22Rv1 (cell line): ENCODE measurements around the gene TRIM26.

ENCODE experiments used
- H3K27ac ChIP-seq: fragments of 450-650 bp; 2 replicates; pipeline ENCODE4 v1.5.1; 2017
- CTCF ChIP-seq: fragments of 450-650 bp; IDR thresholded peaks from 2 replicates; pipeline ENCODE4 v1.5.1; 2017; ENCODE audit warnings: mild to moderate bottlenecking
- ZFX ChIP-seq: fragments of 450-650 bp; IDR thresholded peaks from 2 replicates; pipeline ENCODE4 v1.6.1; 2017; ENCODE audit warnings: antibody characterized with exemption, borderline replicate concordance

Gene TRIM26

DNA sequence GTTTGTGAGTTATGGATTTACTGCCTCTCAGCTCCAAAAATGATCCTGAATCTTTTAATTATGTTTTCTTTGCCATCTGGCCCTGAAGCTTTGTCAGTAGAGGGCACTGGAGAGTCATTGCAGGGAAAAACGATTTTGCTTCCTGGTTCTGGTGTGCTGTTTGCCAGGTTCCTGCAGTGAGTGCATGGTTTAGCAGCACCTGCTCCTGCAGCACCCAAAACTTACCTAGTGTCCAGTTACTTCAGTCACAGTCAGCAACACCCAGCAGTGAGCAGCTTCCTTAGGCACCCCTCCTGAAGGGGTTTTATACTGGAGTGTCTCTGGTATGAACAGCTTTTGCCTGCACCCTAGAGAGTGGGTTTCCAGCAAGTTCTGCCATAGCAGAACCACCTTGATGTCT, 6.0 kb upstream of the TRIM26 start:
- H3K27ac ChIP-seq: no peak overlapping the region
- TF ChIP-seq ZFX (no peak), CTCF (peak; percentile 96)

DNA sequence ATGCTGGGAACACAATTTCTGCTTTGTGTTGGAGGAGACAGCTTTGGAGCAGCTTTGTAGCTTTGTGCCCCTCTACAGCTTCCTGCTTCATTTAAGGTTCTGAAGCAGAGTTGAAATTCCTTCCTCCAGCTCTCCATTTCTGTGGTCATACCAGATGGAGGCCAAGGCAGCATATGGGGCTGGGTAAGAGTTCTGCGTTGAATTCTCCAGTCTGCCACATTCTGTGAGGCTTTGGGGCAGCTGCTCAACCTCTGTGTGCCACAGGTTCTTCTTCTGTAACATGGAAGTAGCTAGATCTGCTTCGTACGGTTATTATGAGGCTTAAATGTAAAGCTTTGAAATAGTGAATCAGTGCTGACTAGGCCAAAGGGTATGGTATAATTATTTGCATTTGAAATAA, 2.9 kb upstream of the TRIM26 start:
- no peak overlapping the region for H3K27ac ChIP-seq
- TF ChIP-seq CTCF (no peak), ZFX (no peak)

GRCh38 chr6:30214657-30214982, 1.4 kb upstream of the TRIM26 start:
- peak overlapping the region; percentile 92 for H3K27ac ChIP-seq
- TF ChIP-seq CTCF: no peak
- no peak for TF ChIP-seq ZFX

GRCh38 chr6:30213957-30214656, 901 bp upstream of the TRIM26 start:
- H3K27ac ChIP-seq: peak overlapping the region; percentile 92
- TF ChIP-seq CTCF: no peak; the same call in 1 of the 2 replicates
- TF ChIP-seq ZFX: no peak

DNA sequence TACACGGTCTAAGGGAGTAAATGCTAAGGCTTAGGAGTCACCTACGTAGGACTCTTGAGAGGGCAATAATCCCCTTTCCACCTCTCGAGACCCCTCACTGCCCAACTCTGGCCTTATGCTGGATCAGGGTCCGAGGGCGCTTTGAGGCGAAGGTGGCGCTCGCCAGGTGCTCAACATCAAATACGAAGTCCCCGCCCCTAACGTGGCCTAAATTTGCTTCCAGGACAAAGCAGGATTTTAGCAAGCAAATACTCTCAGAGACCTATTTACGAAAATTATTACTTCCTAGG, 406 bp upstream of the TRIM26 start:
- TF ChIP-seq CTCF (peak; percentile 21), ZFX (no peak)
- H3K27ac ChIP-seq: peak overlapping the region; percentile 92

DNA sequence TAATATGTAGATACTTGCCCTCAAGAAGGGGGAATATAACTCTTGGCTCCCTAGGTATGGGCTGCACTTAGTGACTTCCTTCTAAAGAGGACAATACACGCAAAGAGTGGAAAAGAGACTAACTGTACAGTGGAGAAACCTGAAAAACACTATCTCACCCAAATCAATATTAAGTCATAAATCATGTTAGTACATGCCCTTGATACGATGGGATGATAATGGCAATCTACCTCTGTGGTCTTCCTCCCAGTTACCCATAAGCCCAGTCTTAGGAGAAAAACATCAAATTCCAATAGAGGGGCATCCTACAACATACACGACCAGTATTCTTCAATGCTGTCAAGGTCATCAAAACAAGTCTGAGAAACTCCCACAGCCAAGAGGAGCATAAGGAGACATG, 1.3 kb downstream of the TRIM26 start:
- TF ChIP-seq ZFX (no peak), CTCF (no peak)
- no peak overlapping the region for H3K27ac ChIP-seq

GRCh38 chr6:30211306-30211705, 1.9 kb downstream of the TRIM26 start:
- H3K27ac ChIP-seq: no peak overlapping the region
- TF ChIP-seq ZFX: no peak
- no peak for TF ChIP-seq CTCF
